Activated CD8-positive, alpha-beta memory T cell treated with anti-CD3 and anti-CD28 coated beads, Interleukin-2, amount 50 U/mL, for 1 hour (primary cell): ENCODE data around the gene LMF1.
"Not testable (repeated sequence)": the region's sequence is repeated elsewhere in the genome, so short reads cannot be mapped to it uniquely, and the experiment has no call there.

Source experiments
- DNase-seq: peaks from one replicate; pipeline ENCODE4 v3.0.0-alpha.2; 2020; ENCODE audit errors: extremely low read depth

The LMF1 gene

GRCh38 chr16:895371-895770 lies 75.4 kb downstream of the LMF1 start:
- no peak for DNase-seq

- no peak for DNase-seq
These were observed 75.9 kb downstream of the LMF1 start for GRCh38 chr16:894841-895240.

- DNase-seq: no peak
These were observed 76.6 kb downstream of the LMF1 start for GRCh38 chr16:894136-894535.

- DNase-seq: no peak
These were observed 77.4 kb downstream of the LMF1 start for GRCh38 chr16:893360-893759.

GRCh38 chr16:892536-893255 lies 78.1 kb downstream of the LMF1 start:
- no peak for DNase-seq

GRCh38 chr16:892006-892405 lies 78.8 kb downstream of the LMF1 start:
- DNase-seq: no peak

GRCh38 chr16:891353-891740 lies 79.4 kb downstream of the LMF1 start:
- DNase-seq: no peak

- DNase-seq: no peak
These were observed 80.0 kb downstream of the LMF1 start for GRCh38 chr16:890716-891352.

- DNase-seq: no peak
These were observed 80.6 kb downstream of the LMF1 start for GRCh38 chr16:890217-890616.

- DNase-seq: no peak
These were observed 81.2 kb downstream of the LMF1 start for GRCh38 chr16:889586-889985.

GRCh38 chr16:888901-889570 lies 81.7 kb downstream of the LMF1 start:
- DNase-seq: no peak

- DNase-seq: not testable (repeated sequence)
These were observed 82.3 kb downstream of the LMF1 start for GRCh38 chr16:888456-888855.

- no peak for DNase-seq
These were observed 82.9 kb downstream of the LMF1 start for GRCh38 chr16:887846-888245.

GRCh38 chr16:886802-887731 lies 83.7 kb downstream of the LMF1 start:
- DNase-seq: no peak

- no peak for DNase-seq
These were observed 84.7 kb downstream of the LMF1 start for GRCh38 chr16:886084-886543.

GRCh38 chr16:885391-885790 lies 85.4 kb downstream of the LMF1 start:
- no peak for DNase-seq

GRCh38 chr16:884232-884631 lies 86.6 kb downstream of the LMF1 start:
- no peak for DNase-seq

- DNase-seq: no peak
These were observed 87.0 kb downstream of the LMF1 start for GRCh38 chr16:883781-884180.

GRCh38 chr16:883340-883739 lies 87.4 kb downstream of the LMF1 start:
- DNase-seq: no peak

GRCh38 chr16:882671-883070 lies 88.1 kb downstream of the LMF1 start:
- not testable (repeated sequence) for DNase-seq

- no peak for DNase-seq
These were observed 88.5 kb downstream of the LMF1 start for GRCh38 chr16:882256-882655.
